NCI-H1105 treated with DMSO at 0.1 percent for 48 hours (cell line): ENCODE results near the gene MAGI2.
A peak's percentile ranks its signal among the peaks of the same experiment; 100 is the strongest.

Experiments used
- DNase-seq: peaks from one replicate; lab custom pipeline; 2025; lab: John Stamatoyannopoulos, UW

MAGI2 gene

DNA sequence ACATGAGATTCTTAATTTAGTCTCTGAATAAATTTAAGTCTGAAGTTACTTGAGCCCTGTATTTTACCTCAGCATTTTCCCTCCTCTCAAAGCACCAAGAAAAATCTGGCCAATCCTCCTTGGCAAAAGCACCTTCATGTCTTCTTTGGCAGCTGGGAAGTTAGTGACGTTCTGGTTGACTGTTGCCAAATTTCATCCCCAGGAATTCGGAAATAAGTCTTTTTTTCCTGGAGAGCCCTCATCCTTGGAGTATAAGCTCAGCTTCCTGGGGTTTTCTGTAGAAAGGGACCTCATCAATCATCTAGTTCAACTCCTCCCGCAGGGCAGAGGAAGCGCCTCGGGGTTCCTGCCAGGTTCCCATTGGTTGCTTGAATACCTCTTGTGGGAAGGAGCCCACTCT, 1277.3 kb downstream of the MAGI2 start:
- no peak for DNase-seq

- DNase-seq: no peak
Measured at GRCh38 chr7:78175330-78176100, 1278.0 kb downstream of the MAGI2 start.

GRCh38 chr7:78173666-78174065, 1279.8 kb downstream of the MAGI2 start:
- DNase-seq: no peak

- no peak for DNase-seq
Measured at GRCh38 chr7:78172933-78173591, 1280.4 kb downstream of the MAGI2 start.

- no peak for DNase-seq
Measured at GRCh38 chr7:78172267-78172757, 1281.2 kb downstream of the MAGI2 start.

DNA sequence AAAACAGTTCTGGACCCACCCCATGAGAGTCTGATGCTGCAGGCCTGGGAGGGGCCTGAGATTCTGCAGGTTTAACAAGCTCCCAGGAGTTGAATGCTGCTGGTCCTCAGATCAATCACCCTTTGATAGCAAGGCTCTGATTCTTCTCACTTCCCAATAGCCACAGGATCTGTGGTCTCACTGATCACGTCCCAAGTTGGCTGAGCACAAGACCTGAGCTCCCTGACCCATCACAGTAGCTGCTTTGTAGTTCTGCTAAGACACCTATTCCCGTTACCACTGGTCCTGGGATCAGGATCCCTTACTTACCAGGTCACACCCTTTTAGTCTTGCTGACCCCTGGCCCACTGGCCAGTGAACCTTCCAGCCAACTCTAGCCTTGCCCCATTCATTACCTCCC, 1282.1 kb downstream of the MAGI2 start:
- no peak for DNase-seq

DNA sequence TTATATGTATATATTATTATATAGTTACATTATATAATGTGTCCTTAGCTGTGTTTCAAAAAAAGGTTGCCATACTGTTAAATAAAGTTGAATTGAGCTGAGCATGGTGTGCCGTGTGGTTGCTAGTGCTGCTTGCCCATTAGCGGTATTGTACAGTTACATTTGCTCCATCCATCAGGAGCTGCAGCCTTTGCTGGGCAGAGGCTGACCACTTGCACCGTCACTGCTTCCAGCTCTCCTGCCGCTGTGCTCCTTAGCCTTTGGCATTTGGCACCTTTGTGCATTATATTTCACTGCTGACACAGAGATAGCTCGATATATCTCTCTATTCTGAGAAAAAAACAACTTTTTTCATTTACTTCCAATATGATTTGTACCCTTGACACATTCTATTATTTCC, 1282.7 kb downstream of the MAGI2 start:
- DNase-seq: no peak

DNA sequence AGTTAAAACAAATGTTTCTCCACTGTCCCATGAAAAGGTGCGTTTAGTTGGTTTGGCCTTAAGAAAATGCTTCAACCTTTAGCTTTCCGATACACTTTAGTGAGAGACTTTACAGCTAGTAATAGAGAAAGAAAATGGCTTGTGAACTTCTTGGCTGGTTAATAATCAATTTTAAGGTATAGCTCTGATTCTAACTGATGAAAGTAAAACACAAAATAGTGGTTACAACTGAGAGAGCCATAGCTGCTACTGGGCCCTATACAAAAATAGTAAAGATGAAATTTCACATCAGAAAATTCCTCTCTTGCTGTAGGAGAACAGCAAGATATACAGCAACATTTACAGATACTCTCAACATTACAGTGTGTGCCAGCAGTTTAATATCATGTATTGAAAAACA, 1283.5 kb downstream of the MAGI2 start:
- DNase-seq: no peak

- no peak for DNase-seq
Measured at GRCh38 chr7:78168865-78169264, 1284.6 kb downstream of the MAGI2 start.

DNA sequence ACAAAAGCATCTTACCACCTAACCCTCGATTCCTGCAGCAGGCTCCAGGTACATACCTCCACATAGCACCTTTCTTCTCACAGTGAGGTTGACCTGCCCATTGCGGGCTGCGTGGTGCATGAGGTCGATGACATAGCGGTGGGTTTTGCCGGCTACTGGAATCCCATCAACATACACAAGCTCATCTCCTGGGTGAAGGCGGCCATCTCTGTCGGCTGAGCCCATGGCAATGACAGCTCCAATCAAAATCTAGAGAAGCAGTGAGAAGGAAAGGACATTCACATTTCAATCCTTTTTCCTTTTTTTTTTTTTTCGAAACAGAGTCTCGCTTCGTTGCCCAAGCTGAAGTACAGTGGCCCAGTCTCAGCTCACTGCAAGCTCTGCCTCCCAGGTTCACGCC, 1285.6 kb downstream of the MAGI2 start:
- no peak for DNase-seq

DNA sequence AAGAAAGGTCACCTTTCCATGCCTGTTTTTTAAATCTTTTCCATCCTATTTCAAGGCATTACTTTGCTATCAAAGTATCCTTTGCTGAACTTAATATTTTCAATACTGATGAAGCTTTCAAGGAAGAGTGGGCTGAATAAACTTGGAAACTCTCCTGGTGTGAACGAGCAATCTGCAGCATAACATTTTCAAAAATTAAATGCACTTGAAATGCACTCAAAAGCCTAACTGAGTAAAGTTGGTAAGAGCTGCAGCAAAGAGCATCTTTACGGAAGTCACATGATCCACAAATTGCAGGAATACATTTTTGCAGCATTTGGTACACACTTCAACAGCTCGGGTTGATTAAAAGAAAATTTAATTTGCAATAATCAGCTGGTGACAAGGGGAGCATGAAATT, 1287.6 kb downstream of the MAGI2 start:
- no peak for DNase-seq

DNA sequence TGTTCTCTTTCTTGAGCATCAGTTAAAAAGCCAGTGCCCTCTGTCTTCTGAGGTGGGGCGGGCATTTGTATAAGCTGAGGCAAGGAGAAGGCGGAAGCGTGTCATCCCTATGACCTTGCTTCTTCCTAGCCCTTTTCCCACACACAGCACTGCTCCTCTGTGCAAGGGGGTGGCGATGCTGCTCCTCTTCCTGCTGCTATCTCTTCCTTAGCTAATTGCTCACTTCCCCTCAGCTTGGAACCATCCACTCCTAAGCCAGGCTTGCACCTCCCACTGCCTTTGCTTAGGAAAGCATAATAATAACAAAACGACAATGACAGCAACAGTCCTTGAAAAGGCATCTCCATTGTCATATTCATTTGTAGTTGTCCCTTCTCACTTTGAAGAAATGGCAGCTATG, 1288.0 kb downstream of the MAGI2 start:
- no peak for DNase-seq

- DNase-seq: peak; percentile 14
Measured at GRCh38 chr7:78164459-78164858, 1289.0 kb downstream of the MAGI2 start.

DNA sequence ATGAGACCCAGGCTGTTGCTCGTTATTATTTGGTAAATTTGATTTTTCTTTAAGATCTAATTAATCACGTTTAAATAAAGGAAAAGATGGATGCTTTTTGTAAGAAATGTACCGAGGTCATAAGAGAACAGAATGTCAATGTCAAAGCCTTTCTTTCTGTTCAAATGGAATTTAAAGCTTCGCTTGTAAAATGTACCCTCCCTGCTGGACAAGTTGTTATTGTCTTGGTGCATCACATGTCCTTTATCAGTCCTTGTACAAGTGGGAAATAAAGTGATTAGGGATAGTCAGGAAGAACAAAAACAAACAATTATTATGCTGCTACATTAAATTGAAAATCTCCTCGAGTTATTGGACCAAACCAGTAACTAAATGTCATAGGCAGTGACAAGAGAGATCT, 1291.7 kb downstream of the MAGI2 start:
- no peak for DNase-seq

- no peak for DNase-seq
Measured at GRCh38 chr7:78159545-78159944, 1293.9 kb downstream of the MAGI2 start.

GRCh38 chr7:78153285-78153684, 1300.2 kb downstream of the MAGI2 start:
- DNase-seq: no peak

DNA sequence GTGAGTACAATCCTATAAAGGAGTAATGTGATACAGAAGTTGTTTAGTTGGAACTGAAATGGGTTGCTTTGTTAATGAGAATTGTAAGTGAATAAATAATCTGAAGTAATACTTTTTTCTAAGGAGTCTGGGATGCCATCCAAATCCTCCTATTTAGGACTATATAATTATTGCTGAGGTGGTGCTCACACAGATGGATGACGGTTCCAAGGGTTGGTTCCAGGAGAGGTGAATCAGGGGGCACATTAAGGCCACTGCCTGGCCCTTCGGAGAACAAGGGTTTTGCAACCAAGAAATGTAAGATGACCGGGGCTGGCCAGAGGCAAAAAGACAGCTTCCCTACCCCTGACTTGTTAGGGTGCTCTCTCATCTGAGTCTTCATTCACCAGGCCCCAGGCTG, 1302.2 kb downstream of the MAGI2 start:
- peak; percentile 94 for DNase-seq

GRCh38 chr7:78149787-78150186, 1303.7 kb downstream of the MAGI2 start:
- DNase-seq: no peak

DNA sequence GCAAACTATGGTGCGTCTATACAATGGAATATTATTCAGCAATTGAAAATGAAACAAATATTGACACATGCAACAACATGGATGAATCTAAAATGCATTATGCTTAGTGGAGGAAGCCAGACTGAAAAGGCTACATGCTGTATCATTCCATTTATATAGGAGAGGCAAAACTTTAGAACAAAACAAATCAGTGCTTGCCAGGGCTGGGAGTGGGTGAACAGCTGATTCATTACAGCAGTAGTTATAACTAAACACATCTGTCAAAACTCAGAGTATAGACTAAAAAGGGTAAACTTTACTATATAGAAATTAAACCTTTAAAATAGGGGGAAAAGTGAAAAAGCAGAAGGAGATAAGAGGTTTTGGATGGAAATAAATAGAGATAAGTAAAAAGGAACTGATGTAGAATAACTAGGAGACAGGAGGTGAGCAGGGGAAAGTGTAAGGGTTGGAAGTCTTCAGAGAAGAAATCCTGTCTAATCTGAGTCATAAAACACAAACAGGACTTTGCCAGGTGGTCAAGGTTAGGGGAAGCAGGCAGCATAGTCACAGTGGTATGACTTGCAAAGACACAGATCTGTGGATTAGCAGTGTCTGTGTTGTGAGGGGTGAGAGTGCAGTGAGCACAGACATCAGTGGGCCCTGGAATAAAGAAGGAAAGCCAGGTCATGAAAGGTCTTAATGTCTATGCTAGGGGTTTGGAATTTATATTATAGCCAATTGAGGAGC, 1305.1 kb downstream of the MAGI2 start:
- DNase-seq: no peak

- no peak for DNase-seq
Measured at GRCh38 chr7:78146546-78146945, 1306.9 kb downstream of the MAGI2 start.

GRCh38 chr7:78143661-78144060, 1309.8 kb downstream of the MAGI2 start:
- no peak for DNase-seq

DNA sequence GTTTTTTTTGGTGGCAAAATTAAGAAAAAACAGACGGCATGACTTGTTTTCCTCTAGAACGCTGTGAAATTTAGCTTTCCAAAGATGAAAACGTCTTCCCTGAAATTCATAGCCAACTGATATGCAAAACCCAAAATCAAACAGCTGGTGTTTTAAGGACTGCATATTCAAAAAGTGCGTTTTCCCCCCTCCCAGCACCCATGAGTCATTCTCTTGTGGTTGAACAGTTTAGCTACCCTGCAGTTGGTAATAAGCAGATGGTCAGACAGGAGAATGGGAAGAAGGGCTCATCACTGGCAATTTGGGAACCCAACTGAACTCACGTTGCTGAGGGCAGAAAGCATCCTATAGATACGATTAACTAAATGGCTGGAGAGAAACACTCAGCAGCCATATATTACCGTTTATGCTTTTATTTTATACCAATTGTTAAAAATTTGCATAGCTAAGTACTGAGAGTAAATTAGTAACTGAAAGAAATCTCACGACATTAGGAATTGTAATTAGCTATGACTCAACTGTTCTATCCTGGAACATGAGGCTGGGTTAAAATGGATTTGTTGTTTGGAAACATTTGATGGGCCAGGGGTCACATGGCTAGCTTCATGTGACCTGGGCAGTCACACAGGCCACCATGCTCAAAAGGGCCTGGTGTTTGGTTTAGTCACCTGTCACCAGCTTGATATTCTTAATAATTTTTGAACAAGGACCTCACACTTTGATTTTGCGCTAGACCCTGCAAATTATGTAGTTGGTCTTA, 1311.8 kb downstream of the MAGI2 start:
- no peak for DNase-seq
